Testis (tissue), 2 donors: ENCODE data around the gene DKK1.

Source experiments
- CTCF ChIP-seq, 3 experiments: fragments of 450-650 bp in 2 of 3; fragments of 200-600 bp in 1 of 3; sonication (generic) in 1 of 3; IDR thresholded peaks; one replicate each; pipeline ENCODE4 v1.5.1; 2016 to 2019; ENCODE audit warnings: antibody characterized with exemption in 3 of 3, mild to moderate bottlenecking in 2 of 3, moderate library complexity in 1 of 3
- POLR2A ChIP-seq: fragments of 450-650 bp; IDR thresholded peaks from one replicate; pipeline ENCODE4 v1.6.1; 2017; ENCODE audit warnings: antibody characterized with exemption, mild to moderate bottlenecking, moderate library complexity

GRCh38 chr10:52332815-52333214 is 18.7 kb downstream of the DKK1 start:
- TF ChIP-seq CTCF (IDR thresholded peaks at IDR 0.05) (no peak), POLR2A (no peak)
